ENCODE measurements around the gene NDUFA13. TPM values are rescaled to one million over a fixed set of nuclear protein-coding genes. Genes with fewer than 3 reads are reported as not detected.

The NDUFA13 gene
- polyA plus RNA-seq, 1 donor from 2014 or later = 266 TPM

DNA sequence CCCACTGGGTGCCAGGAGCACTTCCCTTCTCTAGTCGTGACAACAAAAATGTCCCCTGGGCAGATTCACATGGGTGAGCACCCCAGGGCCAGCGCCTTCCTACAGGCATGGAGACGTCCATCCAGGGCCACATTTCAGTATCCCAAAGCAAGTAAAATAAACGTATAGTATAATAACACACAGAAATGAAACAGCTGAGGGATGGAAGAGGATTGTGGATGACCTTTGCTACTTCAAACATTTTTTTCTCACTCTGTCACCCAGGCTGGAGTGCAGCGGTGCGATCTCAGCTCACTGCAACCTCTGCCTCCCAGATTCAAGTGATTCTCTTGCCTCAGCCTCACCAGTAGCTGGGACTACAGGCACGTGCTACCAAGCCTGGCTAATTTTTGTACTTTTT is 50.3 kb downstream of the NDUFA13 start:
- Histone ChIP-seq H2AFZ (ENCODE audit: low read depth, low read length) (no peak overlapping the region), H3K9me3 (ENCODE audit: low read length) (no peaks in the 10 kb centered on the region), H3K36me3 (ENCODE audit: insufficient read depth, low read length) (no peaks in the 10 kb centered on the region), H3K4me2 (ENCODE audit: low read length) (no peak overlapping the region), H3K4me3 (ENCODE audit: low read length) (no peak overlapping the region), H3K27ac (ENCODE audit: low read length) (no peak overlapping the region), H3K27me3 (ENCODE audit: insufficient read depth, low read depth, low read length) (no peaks in the 10 kb centered on the region), H3K79me2 (replicated peaks; ENCODE audit: insufficient read depth, low read length) (no peaks in the 10 kb centered on the region), H3K9me2 (ENCODE audit: insufficient read depth, low read length) (no peaks in the 10 kb centered on the region), H3K9ac (ENCODE audit: low read length) (no peak overlapping the region), H3F3A (ENCODE audit: insufficient read depth, low read length, poor library complexity, severe bottlenecking) (no peaks in the 10 kb centered on the region), H4K20me1 (ENCODE audit: insufficient read depth) (no peaks in the 10 kb centered on the region)
- TF ChIP-seq, protein P1, sequence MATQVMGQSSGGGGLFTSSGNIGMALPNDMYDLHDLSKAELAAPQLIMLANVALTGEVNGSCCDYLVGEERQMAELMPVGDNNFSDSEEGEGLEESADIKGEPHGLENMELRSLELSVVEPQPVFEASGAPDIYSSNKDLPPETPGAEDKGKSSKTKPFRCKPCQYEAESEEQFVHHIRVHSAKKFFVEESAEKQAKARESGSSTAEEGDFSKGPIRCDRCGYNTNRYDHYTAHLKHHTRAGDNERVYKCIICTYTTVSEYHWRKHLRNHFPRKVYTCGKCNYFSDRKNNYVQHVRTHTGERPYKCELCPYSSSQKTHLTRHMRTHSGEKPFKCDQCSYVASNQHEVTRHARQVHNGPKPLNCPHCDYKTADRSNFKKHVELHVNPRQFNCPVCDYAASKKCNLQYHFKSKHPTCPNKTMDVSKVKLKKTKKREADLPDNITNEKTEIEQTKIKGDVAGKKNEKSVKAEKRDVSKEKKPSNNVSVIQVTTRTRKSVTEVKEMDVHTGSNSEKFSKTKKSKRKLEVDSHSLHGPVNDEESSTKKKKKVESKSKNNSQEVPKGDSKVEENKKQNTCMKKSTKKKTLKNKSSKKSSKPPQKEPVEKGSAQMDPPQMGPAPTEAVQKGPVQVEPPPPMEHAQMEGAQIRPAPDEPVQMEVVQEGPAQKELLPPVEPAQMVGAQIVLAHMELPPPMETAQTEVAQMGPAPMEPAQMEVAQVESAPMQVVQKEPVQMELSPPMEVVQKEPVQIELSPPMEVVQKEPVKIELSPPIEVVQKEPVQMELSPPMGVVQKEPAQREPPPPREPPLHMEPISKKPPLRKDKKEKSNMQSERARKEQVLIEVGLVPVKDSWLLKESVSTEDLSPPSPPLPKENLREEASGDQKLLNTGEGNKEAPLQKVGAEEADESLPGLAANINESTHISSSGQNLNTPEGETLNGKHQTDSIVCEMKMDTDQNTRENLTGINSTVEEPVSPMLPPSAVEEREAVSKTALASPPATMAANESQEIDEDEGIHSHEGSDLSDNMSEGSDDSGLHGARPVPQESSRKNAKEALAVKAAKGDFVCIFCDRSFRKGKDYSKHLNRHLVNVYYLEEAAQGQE (IDR thresholded peaks at IDR 0.05; ENCODE audit: borderline replicate concordance) = no peak
- no peak for TF ChIP-seq EZH2 (IDR thresholded peaks at IDR 0.05; ENCODE audit: borderline replicate concordance, insufficient read depth, low read length, poor library complexity, severe bottlenecking)
- TF ChIP-seq, protein P2, sequence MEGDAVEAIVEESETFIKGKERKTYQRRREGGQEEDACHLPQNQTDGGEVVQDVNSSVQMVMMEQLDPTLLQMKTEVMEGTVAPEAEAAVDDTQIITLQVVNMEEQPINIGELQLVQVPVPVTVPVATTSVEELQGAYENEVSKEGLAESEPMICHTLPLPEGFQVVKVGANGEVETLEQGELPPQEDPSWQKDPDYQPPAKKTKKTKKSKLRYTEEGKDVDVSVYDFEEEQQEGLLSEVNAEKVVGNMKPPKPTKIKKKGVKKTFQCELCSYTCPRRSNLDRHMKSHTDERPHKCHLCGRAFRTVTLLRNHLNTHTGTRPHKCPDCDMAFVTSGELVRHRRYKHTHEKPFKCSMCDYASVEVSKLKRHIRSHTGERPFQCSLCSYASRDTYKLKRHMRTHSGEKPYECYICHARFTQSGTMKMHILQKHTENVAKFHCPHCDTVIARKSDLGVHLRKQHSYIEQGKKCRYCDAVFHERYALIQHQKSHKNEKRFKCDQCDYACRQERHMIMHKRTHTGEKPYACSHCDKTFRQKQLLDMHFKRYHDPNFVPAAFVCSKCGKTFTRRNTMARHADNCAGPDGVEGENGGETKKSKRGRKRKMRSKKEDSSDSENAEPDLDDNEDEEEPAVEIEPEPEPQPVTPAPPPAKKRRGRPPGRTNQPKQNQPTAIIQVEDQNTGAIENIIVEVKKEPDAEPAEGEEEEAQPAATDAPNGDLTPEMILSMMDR (IDR thresholded peaks at IDR 0.05; ENCODE audit: poor library complexity, severe bottlenecking) = no peak
- TF ChIP-seq RAD21 (conservative IDR thresholded peaks at IDR 0.05) = no peak

DNA sequence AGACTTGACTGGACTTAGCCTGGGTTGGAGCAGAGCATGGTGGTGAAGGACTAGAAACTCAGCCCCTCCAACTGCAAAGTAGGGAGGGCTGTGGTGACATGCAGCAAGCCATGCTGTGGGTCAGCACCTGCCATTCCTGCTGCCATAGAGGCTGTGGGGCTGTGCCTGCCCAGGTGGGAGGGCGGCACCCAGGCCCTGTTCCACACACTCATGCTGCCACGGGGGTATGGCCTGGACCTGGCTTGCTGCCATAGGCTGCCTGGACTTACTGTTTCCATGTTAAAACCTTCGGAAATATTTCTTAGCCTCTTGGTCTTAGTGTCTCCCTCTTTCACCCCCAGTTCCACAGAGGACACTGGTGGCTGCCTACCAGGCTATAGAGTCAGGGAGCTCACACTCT is 51.4 kb downstream of the NDUFA13 start:
- no peak overlapping the region for H3K4me3 ChIP-seq (ENCODE audit: low read length)
- TF ChIP-seq EZH2 (IDR thresholded peaks at IDR 0.05; ENCODE audit: borderline replicate concordance, insufficient read depth, low read length, poor library complexity, severe bottlenecking) (no peak), MXI1 (conservative IDR thresholded peaks at IDR 0.05; ENCODE audit: poor library complexity, severe bottlenecking) (no peak), POLR2AphosphoS5 (IDR thresholded peaks at IDR 0.05) (no peak), RAD21 (conservative IDR thresholded peaks at IDR 0.05) (no peak), EP300 (conservative IDR thresholded peaks at IDR 0.05; ENCODE audit: poor library complexity, severe bottlenecking) (no peak), SMC3 (conservative IDR thresholded peaks at IDR 0.05; ENCODE audit: poor library complexity) (no peak)
- TF ChIP-seq, protein P2 (IDR thresholded peaks at IDR 0.05; ENCODE audit: poor library complexity, severe bottlenecking) = no peak
- TF ChIP-seq, protein P1 (IDR thresholded peaks at IDR 0.05; ENCODE audit: borderline replicate concordance) = no peak
- H3K9me3 ChIP-seq (ENCODE audit: low read length) = no peaks in the 10 kb centered on the region
- no peak overlapping the region for H3K4me2 ChIP-seq (ENCODE audit: low read length)
- no peaks in the 10 kb centered on the region for H3K27me3 ChIP-seq (ENCODE audit: insufficient read depth, low read depth, low read length)
- H3K9ac ChIP-seq (ENCODE audit: low read length) = no peak overlapping the region
- H3K36me3 ChIP-seq (ENCODE audit: insufficient read depth, low read length) = no peaks in the 10 kb centered on the region
- H3K27ac ChIP-seq (ENCODE audit: low read length) = no peak overlapping the region
- no peaks in the 10 kb centered on the region for H3K9me2 ChIP-seq (ENCODE audit: insufficient read depth, low read length)
- no peak overlapping the region for H2AFZ ChIP-seq (ENCODE audit: low read depth, low read length)
- H3F3A ChIP-seq (ENCODE audit: insufficient read depth, low read length, poor library complexity, severe bottlenecking) = no peaks in the 10 kb centered on the region
- no peaks in the 10 kb centered on the region for H3K79me2 ChIP-seq (replicated peaks; ENCODE audit: insufficient read depth, low read length)
- H4K20me1 ChIP-seq (ENCODE audit: insufficient read depth) = no peaks in the 10 kb centered on the region
